Measurements from ENCODE around the gene ARL6IP4. TPM values are rescaled to one million over a fixed set of nuclear protein-coding genes. Genes with fewer than 3 reads are reported as not detected.

The ARL6IP4 gene
- total RNA-seq, 1 donor from 2014 or later, result 163 TPM

DNA sequence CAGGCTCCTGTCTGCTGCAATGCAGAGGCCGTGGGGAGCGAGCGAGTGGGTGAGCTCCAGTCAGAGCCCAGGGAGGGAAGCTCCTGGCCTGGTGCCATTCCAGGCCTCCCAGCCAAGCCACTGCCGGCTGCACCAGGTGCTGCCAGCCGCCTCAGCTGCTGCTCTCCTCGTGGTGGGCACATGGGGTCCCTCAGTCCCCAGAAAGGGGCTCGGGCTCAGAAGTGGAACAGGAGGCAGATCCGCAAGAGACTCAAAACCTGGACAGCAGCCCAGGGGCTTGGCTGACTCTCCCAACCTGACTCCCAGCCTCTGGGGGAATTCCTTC is 16.6 kb upstream of the ARL6IP4 start:
- ATAC-seq (ENCODE audit: low read depth), result no peak
- H3K9me3 Mint-ChIP-seq, result no peaks in the 10 kb centered on the region
- intact Hi-C loops (cut with micrococcal nuclease), result no loop called here
- no peak overlapping the region for H3K4me3 Mint-ChIP-seq
- TF ChIP-seq, protein P1, sequence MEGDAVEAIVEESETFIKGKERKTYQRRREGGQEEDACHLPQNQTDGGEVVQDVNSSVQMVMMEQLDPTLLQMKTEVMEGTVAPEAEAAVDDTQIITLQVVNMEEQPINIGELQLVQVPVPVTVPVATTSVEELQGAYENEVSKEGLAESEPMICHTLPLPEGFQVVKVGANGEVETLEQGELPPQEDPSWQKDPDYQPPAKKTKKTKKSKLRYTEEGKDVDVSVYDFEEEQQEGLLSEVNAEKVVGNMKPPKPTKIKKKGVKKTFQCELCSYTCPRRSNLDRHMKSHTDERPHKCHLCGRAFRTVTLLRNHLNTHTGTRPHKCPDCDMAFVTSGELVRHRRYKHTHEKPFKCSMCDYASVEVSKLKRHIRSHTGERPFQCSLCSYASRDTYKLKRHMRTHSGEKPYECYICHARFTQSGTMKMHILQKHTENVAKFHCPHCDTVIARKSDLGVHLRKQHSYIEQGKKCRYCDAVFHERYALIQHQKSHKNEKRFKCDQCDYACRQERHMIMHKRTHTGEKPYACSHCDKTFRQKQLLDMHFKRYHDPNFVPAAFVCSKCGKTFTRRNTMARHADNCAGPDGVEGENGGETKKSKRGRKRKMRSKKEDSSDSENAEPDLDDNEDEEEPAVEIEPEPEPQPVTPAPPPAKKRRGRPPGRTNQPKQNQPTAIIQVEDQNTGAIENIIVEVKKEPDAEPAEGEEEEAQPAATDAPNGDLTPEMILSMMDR (IDR thresholded peaks at IDR 0.05), result no peak
- POLR2A ChIA-PET, result interaction anchor here (3.8 kb wide), 1 partner anchor 11 kb away, joined by 33 read pairs; the partner anchor contains the start of gene OGFOD2
- H3K27me3 Mint-ChIP-seq, result no peaks in the 10 kb centered on the region
- H3K27ac Mint-ChIP-seq, result no peak overlapping the region
- DNase-seq, result no peak
- H3K36me3 Mint-ChIP-seq (ENCODE audit: low read depth), result no peaks in the 10 kb centered on the region
- H3K4me1 Mint-ChIP-seq, result peaks cover 10% of the 10 kb centered on the region
- CTCF ChIA-PET, result no interaction called here

DNA sequence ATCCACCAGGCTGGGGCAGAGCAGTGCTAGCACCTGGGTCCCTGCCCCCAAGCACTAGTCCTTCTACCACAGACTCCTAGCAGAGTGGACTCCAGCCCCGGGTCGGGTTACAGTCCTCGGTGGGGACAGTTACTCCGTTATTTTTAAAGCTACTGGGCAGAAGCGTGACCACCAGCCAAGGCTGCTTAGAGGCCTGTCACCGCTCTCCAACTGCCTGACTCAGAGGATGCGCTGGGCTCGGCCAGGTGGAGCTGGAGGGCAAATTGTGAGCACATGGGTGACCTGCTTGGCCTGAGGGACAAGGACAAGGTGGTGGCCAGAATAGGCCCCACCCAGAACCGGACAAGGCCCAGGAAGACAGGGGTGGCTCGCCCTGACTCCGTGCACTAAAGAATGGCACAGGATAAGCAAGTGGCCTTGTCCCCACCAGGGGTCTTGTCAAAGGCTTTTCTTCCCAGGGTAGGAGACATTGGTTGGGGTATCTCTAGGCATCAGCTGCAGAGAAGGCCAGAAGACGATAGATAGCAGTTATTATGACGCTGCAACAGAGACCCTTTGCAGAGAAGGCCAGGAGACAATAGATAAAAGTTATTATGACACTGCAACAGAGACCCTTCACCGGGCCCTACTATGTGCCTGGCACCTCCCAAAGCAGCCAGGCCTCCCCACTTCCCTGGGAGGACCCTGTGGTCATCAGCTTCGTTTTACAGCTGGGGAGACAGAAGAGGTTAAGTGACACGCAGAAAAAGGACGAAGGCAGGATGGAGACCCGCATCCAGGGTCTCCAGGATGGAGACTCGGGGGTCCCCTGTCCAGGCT is 15.8 kb upstream of the ARL6IP4 start:
- Mint-ChIP-seq H3K9me3 (no peaks in the 10 kb centered on the region), H3K4me1 (peaks cover 10% of the 10 kb centered on the region), H3K27me3 (no peaks in the 10 kb centered on the region), H3K36me3 (ENCODE audit: low read depth) (no peaks in the 10 kb centered on the region), H3K4me3 (no peak overlapping the region), H3K27ac (no peak overlapping the region)
- ChIA-PET POLR2A (interaction anchor here (0.6 to 3.8 kb wide), 4 partner anchors 10 to 269 kb away, joined by 3 to 33 read pairs (median 5); partner anchors contain the start of gene OGFOD2), CTCF (no interaction called here)
- TF ChIP-seq, protein P1 (IDR thresholded peaks at IDR 0.05), result no peak
- intact Hi-C loops (cut with micrococcal nuclease), result no loop called here
- DNase-seq (no peak), ATAC-seq (ENCODE audit: low read depth) (no peak)

DNA sequence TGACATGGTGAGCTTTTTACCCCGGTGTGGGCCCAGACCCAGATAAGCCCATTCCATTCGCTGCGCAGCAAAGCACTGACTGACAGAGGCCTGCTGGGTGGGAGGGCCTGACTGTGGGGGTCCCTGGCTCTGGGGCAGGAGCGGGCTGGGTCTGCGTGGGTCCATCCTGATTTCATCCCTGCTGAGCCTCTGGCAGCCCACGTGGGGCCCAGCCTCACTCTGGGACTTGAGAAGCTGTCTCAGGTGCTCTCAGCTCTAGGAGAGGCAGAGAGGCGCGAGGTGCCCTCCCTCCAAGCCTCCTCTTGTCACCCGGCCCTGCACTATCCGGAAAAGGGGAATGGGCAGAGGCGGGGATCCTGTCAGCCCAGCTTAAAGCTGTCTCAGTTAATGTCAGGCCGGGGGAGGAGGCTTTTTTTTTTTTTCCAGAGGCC is 15.1 kb upstream of the ARL6IP4 start:
- DNase-seq (no peak), ATAC-seq (ENCODE audit: low read depth) (no peak)
- Mint-ChIP-seq H3K4me3 (no peak overlapping the region), H3K27ac (no peak overlapping the region), H3K27me3 (no peaks in the 10 kb centered on the region), H3K36me3 (ENCODE audit: low read depth) (no peaks in the 10 kb centered on the region), H3K9me3 (no peaks in the 10 kb centered on the region), H3K4me1 (peaks cover 10% of the 10 kb centered on the region)
- intact Hi-C loops (cut with micrococcal nuclease), result no loop called here
- POLR2A ChIA-PET, result interaction anchor here (0.5 to 3.8 kb wide), 6 partner anchors 10 to 269 kb away, joined by 3 to 33 read pairs (median 5); partner anchors contain the start of genes ARL6IP4 and OGFOD2
- CTCF ChIA-PET, result no interaction called here
- TF ChIP-seq, protein P1 (IDR thresholded peaks at IDR 0.05), result no peak

DNA sequence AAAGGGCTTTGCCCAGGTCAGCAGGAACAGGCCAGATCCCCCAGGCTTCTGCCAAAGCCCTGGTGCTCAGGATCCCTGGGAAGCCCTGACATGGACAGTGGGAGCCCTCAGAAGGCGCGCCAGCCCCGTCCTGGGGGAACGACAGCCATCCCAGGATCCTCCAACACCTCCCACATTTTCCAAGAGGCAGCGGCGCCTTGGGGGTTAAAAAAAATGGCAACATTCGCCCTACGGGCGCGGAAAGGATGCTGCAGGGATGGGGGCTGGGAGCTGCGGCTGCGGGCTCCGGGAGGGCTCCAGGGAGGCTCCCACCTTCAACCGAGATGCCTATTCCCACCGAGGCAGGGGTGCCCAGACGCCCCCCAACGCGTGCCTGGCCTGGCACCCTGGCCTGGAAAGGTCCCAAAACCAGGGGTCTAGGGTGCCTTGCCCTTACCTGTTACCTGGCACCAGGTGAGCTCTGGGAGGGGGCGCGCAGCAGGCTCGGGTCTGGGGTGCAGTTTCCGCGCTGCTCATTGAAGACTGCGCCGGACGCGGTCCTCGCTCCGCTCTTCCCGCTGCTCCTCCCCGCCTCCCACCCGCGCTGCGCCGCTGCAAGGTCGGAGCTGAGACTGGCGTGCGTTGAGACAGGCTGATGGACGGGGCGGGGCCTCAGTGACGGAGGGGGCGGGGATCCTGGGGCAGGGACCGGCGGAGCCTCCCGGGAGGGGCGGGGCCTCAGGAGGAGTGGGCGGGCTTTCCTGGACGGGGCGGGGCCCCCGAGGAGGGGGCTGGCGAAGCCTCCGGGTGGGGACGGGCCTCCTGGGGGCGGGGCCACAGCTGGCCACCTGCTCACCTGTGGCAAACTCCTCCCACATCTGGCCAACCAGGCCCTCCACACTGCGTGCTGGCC is 14.4 kb upstream of the ARL6IP4 start, which contains the start of gene ABCB9:
ABCB9 (minus strand) TSS at position 613 of the 892 bp plus-strand sequence. CDS start 6,228 bp downstream, outside the sequence.
- H3K9me3 Mint-ChIP-seq, result no peaks in the 10 kb centered on the region
- ChIA-PET CTCF (interaction anchor here (0.6 to 1.5 kb wide), 3 partner anchors 101 to 959 kb away, joined by 3 to 4 read pairs (median 3); no protein-coding TSS in a partner anchor), POLR2A (interaction anchor here (0.5 to 3.8 kb wide), 18 partner anchors 9 to 268 kb away, joined by 3 to 33 read pairs (median 4); partner anchors contain the start of genes ARL6IP4, MPHOSPH9, MTRFR and OGFOD2)
- TF ChIP-seq, protein P1 (IDR thresholded peaks at IDR 0.05), result no peak
- H3K4me3 Mint-ChIP-seq, result peak within 1 kb of the TSS; percentile 69
- ATAC-seq (ENCODE audit: low read depth), result peak; percentile 99
- H3K4me1 Mint-ChIP-seq, result peaks cover 10% of the 10 kb centered on the region
- DNase-seq, result peak; percentile 88
- peak within 1 kb of the TSS; percentile 32 for H3K27ac Mint-ChIP-seq
- H3K36me3 Mint-ChIP-seq (ENCODE audit: low read depth), result no peaks in the 10 kb centered on the region
- no peaks in the 10 kb centered on the region for H3K27me3 Mint-ChIP-seq
- intact Hi-C loops (cut with micrococcal nuclease), result loop anchor here (1.0 to 2.0 kb wide), 3 partner anchors 8 to 399 kb away; partner anchors contain the start of genes MPHOSPH9, MTRFR and SBNO1
